ENCODE data around the gene KIF16B.

- TF ChIP-seq, protein P1, sequence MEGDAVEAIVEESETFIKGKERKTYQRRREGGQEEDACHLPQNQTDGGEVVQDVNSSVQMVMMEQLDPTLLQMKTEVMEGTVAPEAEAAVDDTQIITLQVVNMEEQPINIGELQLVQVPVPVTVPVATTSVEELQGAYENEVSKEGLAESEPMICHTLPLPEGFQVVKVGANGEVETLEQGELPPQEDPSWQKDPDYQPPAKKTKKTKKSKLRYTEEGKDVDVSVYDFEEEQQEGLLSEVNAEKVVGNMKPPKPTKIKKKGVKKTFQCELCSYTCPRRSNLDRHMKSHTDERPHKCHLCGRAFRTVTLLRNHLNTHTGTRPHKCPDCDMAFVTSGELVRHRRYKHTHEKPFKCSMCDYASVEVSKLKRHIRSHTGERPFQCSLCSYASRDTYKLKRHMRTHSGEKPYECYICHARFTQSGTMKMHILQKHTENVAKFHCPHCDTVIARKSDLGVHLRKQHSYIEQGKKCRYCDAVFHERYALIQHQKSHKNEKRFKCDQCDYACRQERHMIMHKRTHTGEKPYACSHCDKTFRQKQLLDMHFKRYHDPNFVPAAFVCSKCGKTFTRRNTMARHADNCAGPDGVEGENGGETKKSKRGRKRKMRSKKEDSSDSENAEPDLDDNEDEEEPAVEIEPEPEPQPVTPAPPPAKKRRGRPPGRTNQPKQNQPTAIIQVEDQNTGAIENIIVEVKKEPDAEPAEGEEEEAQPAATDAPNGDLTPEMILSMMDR (IDR thresholded peaks at IDR 0.05) = no peak
- TF ChIP-seq POLR2A (IDR thresholded peaks at IDR 0.05) = no peak
These were observed 58.2 kb downstream of the KIF16B start for GRCh38 chr20:16515046-16515445.
